C4-2B (cell line): ENCODE measurements around the gene KLRF2.

ENCODE experiments used
- CTCF ChIP-seq: fragments of 450-650 bp; conservative IDR thresholded peaks from 2 replicates; pipeline ENCODE4 v1.5.1; 2017; ENCODE audit warnings: mild to moderate bottlenecking
- ZFX ChIP-seq: fragments of 450-650 bp; IDR thresholded peaks from 2 replicates; pipeline ENCODE4 v1.6.1; 2017

GRCh38 chr12:9931245-9931644 is 50.0 kb downstream of the KLRF2 start:
- TF ChIP-seq CTCF: no peak
- no peak for TF ChIP-seq ZFX
